Measurements from ENCODE around the gene KIAA0753.

The KIAA0753 gene

DNA sequence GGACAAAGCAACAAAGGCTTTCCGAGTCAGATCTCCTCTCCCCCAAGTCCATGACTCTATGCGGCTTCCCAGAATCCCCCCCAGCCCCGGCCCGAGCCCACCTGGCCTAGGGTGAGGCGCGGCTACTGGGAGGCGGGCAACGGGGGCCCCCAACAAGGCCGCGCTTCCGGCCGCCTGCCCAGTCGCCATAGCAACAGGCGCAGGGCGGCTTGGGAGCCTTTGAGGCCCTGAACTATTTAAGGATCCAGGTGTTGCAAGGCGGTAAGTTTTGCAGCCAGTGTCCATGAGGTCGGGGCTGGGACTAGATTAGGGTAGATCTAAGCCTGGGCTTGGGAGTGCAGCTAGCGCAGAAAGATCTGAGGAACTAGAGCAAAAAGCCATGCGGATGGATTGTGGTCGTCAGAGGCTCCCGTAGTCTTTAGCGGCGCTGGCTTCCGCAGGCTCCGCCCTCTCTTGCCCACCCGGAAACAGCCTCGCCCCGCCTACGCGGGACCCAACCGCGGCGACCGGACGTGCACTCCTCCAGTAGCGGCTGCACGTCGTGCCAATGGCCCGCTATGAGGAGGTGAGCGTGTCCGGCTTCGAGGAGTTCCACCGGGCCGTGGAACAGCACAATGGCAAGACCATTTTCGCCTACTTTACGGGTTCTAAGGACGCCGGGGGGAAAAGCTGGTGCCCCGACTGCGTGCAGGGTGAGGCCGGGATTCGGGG, at the start of gene KIAA0753, which contains the start of gene TXNDC17:
TSS of gene KIAA0753 (minus strand) at position 176 of the 711 bp plus-strand sequence. CDS start 5,608 bp downstream, outside the sequence.
TSS of gene TXNDC17 (plus strand) at position 525 of the 711 bp plus-strand sequence. CDS start at position 548, 23 bp downstream.
- DNase-seq = peak; percentile 90 to 93

DNA sequence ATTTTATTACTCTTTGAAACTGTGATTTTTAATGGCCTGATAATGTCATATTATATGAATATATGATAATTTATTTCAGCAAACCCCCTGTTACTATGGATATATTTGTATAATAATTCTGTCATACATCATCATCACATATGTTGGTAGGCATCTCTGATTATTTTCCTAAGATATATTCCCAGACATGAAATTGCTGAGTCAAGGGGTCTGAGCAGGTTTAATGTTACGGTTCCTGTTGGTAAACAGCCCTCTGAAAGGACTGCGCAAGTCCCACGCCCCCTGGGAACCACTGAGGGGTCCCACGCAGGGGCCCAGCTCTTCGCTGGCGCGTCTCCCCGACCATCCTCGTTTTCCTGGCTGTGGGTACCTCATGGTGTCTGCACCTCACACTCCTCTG, 48.4 kb upstream of the KIAA0753 start:
- no peak for DNase-seq

DNA sequence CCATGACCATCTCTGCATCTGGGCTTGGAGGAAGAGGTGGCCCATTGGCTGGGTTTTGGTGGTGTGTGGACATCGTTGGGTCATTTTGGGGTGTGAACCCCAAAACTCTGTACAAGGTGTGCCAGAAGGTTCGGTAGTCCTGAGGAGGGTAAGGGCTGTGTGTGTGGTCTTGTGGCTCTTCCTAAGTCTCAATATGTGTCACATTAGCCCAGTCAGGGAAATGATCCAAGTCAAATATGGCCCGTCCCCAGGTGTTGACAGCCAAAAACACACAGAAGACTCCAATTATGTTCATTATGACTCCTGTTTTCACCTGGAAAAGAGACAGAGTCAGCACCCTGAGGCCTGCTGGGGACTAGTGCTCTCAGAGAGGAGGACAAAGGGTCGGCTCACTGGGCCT, 45.5 kb upstream of the KIAA0753 start:
- no peak for DNase-seq

DNA sequence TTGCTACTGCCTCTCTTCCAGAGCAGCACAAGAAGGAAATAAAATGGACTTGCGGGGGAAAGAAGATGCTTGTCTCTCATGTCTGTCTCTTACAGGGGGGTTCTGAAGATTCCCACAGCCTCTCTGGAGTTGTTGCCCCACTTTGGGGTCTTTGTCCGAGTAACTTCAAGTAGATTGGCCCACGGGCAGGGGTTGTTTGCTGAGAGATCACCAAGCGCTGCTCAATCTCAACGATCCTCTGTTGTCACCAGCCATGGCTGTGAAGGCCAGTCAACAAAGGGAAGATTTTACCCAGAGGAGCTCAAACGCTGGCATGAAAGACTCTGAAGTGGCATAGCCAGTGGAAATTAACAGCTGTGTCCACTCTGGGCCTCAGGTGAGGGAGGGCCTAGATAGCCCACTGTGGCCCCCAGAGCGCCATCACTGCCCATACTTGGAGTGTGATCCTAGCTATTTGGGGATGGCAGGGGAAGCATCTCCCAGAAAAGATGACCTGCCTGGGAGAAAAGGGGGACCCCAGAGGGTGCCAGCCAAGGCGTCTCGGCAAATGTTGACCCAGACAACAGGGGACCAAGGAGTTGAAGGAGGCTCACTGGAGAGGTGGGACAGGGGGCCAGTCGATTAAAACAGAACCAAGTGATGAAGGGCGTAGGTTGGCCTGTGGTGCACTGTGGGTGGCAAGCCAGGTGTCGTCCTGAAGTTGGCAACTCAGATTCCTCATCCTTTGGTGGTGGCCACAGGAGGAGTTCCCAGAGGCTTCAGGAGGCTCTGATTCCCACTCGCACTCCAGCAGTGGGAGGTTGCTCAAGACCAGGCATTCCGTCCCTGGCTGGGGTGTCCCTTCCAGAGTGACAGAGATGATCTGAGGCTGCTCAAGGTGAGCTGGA, 44.6 kb upstream of the KIAA0753 start:
- no peak for DNase-seq

DNA sequence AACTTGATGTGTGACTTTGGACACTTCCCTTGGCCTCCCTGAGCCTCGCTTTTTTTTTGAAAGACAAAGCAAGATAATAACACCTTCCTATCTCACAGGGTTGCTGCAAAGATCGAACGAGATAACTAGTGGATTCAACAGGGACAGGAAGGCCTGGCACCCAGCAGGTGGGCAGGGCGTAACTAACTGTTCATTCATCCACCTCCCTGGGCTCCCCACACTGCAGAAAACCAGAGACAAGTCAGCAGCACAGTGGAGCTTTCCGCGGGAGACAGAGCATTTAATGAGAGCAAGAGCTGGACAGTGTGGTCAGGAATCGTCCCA, 43.9 kb upstream of the KIAA0753 start:
- no peak for DNase-seq

DNA sequence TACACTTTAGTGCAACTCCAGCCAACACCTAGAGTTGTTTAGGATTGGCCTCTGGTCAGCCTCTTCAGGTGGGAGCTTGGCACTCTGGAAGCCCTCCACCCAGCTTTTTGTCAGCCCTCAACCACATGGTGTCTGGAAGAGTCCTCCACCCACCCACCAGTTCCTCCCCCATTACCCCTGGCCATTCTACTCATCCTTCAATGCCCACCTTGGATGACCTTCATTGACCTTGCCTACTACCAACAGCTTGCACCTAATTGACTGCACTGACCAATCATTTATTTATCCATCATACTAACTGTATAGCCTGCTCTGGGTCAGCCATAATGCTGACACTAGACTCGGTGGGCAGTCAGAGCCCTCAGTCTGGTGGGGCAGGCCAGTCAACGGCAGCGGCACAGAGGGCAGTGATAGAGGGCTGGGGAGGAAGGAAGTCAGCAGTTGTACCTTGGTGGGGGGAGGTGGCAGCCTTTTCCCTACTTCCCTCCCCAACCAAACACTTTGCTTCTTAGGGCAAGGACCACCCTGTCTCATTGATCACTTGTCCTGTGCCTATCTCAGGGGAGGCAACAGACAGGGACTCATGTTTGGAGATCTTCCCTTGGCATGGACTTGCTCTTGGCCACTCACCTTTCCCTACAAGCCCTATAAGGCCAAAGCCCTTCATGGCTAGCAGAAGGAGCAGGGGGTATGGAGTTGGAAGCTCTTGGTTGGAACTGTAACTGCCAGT, 43.4 kb upstream of the KIAA0753 start:
- DNase-seq = no peak

DNA sequence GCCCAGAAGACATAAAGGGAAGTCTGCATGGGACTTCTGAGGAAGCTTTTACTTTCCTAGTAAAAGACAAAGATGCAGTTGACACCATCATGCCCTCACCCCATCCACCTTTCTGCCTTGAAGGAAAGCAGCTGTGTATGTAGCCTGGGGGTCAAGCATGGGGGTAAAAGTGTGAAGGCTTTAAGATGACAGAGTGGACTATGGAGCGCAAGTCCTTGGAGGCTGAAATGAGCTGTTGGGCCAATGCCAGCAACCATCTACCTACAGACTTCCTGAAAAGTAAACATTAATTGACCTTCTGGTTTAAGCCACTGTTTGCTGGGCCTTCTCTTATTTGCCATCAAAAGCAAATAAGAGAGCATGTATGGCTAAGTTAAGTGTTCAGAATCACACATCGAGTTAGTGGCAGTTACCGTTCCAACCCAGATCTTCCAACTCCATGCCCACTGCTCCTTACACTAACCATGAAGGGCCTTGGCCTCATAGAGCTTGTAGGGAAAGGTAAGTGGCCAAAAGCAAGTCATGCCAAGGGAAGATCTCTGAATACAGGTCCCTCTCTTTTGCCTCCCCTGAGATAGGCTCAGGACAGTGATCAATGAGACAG, 42.7 kb upstream of the KIAA0753 start:
- DNase-seq = no peak

DNA sequence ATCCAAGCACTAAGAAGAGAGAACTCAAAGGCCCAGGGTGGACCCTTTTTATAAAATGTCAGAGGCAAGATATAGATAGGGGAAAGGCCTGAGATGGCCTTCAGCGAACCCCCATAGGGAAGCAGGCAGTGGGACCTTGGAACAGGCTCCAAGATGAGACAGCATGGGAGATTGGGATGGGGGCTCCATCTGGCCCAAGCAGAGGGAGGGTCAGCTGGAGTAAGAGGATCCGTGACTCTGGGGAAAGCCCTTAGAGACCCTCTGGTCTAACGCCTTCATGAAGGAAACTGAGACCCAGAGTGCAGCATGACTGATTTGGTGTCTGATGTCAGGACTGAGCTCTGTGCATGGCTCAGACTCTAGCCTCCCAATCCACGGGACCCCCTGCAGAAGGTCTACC, 41.8 kb upstream of the KIAA0753 start:
- no peak for DNase-seq

DNA sequence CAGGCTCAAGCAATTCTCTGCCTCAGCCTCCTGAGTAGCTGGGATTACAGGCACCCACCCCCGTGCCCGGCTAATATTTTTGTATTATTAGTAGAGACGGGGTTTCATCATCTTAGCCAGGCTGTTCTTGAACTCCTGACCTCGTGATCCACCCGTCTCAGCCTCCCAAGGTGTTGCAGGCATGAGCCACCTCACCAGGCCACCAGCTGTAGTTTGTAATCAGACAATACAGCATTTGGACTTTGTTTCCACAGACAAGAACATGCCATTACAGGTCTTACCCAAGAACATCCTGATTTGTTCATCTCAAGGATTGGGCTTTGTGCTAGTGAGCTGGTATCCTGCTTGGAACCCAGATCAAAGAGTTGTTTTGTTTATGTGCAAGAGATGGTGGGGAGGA, 41.2 kb upstream of the KIAA0753 start:
- no peak for DNase-seq

DNA sequence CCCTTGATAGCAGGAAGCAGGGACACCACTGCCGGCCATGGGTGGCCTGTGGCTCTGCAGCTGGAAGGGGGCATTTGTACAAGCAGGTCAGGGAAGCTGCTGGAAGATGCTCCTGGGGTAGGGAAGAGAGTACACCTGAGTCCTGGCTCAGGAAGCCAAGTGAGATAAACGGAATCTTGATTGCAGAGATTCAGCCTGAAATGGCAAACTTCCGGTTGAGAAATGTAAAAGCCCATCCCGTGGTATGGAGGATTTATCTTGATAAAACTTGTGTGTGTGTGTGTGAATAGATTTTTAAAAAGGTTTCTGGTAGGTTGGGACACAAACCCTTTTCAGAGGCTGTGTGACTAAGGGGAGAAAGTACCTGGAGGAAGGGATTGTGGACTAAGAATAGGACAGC, 40.7 kb upstream of the KIAA0753 start:
- DNase-seq = no peak

DNA sequence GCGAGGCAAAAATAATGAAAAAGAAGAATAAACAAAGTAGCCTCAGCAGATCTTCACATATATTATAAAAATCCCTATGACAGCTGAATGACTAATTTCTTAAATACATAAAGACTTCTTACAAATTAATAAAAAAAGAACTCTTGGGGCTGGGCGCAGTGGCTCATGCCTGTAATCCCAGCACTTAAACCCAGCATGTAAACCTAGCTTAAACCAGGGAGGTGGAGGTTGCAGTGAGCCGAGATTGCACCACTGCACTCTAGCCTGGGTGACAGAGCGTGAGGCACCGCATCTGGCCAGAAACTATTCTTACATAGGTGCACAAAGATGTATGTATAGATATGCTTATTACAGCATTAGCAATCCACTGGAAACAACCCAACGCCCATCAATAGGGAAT, 38.7 kb upstream of the KIAA0753 start:
- DNase-seq = no peak

DNA sequence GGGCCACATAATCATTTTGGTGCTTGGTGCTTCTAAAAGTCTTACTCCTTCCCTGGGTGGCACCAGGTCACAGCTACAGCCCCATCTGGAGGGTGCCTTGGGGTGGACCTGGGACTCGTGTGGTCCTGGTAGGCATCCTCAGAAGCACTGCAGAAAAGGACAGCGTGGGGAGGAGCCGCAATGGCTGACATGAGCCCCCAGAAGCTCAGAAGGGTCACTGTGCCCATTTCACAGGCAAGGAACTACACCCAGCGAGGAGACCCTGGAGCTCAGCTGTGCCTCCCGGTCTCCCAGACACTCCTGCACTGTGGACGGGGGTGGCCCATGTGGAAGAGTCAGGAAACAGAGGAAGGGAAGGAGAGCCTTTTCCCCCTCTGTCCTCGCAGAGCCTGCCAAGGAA, 37.4 kb upstream of the KIAA0753 start:
- DNase-seq = no peak

DNA sequence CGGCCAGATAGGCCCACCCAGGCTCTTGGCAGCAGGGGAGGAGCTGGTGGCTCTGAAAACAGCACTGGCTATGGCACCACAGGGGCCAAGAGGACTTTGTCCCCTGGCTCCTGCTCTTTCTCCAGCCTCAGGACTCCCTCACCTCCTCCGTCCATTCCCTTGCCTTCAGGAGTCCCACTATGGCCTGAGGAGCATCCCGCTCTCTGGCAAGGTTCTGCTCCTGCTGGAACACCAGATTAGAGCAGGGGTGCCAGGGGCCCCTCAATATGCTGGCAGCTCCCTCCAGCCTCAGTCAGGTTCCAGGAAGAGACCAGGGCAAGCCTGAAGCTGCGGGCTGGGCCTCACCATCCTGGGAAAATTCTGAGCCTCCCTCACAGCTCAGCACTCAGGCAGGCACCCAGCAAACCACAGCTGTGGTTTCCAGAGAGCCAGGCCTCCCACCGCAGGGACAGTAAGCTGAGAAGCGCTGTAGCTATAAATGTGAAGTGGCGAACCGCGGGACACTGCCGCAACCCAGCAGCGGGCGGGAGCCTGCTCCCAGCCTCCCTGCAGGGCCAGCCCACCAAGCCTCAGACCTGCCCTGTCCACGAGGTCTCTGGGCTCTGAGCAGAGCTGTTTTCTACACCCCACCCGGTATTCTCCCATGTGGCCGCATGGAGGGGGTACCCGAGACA, 36.8 kb upstream of the KIAA0753 start:
- DNase-seq = no peak

DNA sequence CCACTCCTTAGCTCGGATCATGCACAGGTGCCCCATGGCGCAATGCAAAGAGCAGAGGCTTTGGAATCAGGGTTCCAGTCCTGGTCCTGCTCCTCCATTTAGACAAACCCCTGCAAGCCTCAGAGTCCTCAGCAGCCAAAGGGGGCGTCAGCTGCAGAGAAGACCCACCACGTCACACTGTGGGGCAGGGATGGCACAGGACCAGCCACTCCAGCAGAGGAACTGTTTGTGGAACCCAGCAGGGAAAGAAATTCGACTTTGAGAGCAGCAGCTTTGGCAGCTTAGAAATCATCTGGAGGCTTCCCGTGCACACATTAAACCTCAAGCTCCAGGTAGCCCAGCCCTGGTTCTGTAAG, 36.3 kb upstream of the KIAA0753 start:
- DNase-seq = no peak

DNA sequence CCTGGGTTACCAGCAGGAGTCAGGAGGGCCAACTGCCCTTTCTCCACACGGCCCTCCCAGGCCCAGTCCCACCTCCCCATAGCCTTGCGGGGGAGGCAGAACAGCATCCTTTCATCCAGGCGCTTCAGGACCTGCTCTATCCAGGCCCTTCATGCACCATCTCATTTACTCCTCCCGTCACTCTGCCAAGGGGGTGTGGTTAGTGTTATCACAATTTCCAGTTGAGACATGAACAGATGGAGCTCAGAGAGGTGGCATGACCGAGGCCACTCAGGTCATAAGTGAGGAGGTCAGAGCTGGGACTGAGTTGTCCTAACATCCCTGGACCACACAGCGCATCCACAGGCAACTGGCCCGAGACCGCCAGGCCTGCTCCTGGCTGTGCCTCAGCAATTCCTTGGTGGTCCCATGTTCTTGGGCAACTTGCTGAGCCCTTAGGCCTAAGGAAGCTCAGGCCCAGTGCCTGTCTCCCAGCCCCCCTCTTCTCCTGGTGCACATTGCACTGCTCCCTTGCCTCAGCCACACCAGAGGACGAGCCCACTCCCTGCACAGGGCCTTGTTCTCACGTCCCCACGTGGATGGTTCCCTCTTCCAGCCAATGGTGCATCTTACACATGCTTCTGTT, 34.8 kb upstream of the KIAA0753 start:
- no peak for DNase-seq

DNA sequence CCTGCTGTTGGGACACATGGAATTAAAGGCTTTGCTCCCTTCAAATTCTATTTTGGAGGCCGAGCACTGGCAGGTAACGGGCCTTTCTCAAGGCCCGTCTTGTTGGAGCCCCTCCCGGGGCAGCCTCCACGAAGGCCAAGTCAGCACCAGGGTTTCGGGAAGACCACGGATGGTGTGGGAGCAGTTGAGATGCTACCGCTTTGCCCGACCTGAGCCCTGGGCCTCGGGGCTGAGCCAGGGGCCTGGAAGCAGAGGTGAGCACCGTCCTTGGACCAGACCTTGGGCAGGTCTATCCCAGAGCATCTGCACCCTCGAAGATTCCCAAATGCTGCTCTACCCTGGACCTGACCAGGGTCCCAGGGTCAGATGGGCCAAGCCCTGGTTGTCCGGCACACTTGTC, 34.1 kb upstream of the KIAA0753 start:
- DNase-seq = no peak

DNA sequence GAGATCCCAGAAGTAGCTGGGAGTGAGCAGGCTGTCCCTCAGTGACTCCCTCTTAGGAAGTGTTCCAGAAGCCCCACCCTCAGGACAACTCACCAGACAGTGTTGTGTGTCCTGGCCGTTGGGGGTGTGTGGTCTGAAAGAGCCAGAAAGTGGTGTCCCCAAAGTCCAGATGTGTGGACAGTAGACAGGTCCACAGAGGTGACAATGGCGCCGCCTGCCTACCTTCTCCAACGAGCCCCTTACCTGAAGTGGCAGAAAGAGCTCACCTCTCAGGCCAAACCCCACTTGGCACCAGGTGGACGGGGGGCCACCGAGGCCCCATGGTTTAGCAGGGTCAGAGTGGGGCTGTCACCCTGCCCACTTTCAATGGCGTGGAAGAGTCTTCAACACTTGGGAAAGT, 30.9 kb upstream of the KIAA0753 start:
- no peak for DNase-seq

DNA sequence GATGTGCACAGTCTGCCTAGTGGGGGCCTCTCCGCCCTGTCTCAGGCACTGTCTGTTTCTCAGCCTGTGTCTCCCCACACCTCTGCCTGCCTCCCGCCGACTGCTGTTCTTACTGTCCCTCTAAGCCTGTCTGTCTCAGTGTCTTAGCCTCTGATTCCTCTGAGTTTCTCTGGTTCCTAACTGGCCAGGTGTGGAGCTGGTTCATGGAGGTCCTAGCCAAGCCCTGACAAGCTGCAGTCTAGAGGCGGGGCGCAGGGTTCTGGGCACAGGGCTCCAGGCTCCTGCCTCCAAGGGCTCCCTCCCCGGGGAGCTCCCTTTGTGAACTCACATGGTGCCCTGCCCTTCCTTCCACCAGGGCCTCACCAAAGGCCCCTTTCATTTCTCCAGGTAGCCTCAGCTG, 30.5 kb upstream of the KIAA0753 start:
- no peak for DNase-seq

DNA sequence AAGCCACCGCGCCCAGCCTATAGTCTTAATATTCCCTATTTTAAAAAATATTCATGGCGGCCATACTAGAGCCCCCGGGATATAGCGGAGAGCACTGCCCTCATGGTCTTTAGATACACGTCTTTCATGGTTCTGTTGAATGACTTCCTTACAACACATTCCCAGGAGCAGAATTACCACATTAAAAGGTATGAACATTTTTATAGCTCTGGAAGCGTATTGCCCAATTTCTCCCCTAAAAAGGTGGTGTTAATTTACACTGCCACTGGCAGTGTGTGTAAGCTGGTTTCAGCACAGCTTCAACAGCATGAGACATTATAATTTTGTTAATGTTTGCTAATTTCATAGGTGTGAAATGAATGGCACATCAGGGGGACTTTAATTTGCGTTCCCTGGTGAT, 30.1 kb upstream of the KIAA0753 start:
- DNase-seq = no peak

DNA sequence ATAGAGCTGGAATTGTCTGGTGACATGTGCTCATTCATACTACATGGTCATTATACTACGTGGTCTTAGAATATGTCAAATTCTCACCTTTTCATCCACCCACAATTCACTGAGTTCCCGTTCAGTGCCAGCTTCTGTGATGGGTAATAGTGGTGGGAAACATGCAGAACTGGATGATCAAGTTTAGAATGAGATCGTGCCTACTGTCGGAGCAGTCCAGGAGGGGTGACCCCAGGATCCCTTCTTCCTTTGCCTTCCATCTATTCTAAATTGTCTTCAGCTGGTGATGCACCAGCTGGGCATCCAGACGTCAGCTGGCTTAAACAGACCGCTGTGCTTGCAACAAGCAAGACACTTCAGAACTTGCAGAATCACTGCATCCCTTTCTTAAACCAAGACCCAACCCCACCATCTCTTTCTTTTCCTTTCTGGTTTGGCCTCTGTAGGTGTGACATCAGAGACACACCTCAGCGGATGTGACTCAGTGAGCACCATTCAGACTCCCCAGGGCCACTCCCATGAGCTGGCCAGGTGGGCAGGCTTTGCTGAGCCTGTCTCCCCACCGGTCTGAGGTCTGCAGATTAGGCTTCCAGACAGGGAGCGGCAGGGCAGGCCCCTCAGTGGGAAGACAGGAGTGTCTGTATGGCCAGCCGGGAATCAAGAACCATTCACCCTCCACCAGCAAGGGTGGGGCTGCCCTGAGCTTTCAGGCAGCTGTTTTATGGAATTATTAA, 29.1 kb upstream of the KIAA0753 start:
- DNase-seq = no peak

DNA sequence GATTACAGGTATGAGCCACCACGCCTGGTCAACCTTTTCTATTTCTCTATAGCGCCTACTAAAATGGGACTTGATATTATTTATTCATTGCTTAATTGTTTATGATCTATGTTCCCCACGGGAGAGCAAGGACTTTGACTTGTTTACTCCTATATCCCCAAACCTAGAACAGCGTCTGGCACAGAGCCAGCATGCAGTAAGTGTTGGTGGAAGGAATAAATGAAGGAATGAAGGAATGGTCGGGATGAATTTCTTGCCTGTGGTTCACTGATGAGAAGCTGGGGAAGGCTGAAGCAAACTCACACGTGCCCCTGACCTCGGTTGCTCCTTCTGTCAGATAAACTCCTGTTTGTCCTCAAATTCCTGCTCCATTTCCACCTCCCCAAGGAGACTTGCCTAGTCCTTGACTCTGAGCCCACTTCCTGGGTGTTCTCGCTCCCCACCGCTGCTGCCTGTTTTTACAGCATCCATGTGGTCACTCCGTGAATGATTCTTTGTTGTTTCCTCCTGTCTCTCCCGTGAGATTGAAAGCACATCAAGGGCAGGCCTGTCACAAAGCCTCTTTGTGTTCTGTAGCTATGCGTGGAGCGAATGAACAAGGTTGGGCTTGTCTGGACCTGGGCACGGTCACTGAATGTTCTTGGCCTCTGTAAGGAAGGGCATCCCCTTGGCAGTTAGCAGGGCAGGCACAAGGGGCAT, 28.4 kb upstream of the KIAA0753 start:
- DNase-seq = no peak
